IPS-NIHi7 (cell line): ENCODE data around the gene CDC25A.
"Not testable (repeated sequence)": the region's sequence is repeated elsewhere in the genome, so short reads cannot be mapped to it uniquely, and the experiment has no call there.

Experiments used
- DNase-seq: peaks from one replicate; pipeline ENCODE4 v3.0.0; 2012; ENCODE audit warnings: mixed read lengths; ENCODE audit errors: extremely low spot score

The CDC25A gene

DNA sequence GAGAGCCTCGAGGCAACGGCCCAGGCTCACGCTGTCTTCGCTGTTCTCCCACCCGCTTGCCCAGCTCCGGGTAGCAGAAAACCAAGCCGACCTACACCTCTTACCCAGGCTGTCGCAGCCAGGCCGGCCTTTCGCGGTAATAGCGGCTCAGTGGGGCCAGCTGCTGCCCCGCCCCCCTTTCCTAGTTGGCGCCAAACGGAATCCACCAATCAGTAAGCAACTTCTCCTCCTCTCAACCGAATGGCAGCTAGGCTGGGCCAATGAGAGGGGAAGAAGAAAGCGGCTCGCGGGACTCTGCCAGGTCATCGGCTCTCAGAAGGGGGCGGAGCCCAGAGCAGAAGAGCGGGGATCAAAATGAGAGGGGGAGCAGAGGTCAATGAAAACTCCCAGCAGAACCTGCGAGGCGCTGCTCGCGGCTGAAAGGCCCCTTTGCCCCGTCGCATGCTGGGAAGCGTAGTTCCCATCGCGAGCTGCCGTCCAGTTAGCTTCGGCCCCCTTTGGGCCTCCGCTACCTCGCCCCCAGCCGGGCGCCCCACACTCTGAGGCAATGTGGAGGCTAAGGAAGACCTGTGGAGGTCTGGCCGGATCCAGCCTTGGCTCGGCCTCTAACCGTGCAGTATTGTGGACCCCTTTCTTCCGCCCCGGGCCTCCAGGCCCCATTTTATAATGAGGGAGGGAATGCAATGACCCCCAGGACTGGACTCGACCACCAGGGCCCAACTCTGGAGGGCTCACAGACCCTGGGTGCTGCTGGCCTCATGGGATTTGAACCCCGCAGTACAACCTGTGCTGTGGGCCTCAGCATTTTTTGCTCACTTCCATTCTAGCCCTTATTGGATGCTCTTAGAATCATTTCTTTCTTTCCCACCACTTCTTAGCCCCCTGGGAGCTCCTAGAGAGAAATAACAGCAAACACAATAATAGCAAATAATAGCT, at the start of gene CDC25A:
Gene CDC25A, minus strand, starts transcription at position 152 of the 936 bp plus-strand sequence. CDS start 470 bp downstream, outside the sequence.
- peak; percentile 98 for DNase-seq

DNA sequence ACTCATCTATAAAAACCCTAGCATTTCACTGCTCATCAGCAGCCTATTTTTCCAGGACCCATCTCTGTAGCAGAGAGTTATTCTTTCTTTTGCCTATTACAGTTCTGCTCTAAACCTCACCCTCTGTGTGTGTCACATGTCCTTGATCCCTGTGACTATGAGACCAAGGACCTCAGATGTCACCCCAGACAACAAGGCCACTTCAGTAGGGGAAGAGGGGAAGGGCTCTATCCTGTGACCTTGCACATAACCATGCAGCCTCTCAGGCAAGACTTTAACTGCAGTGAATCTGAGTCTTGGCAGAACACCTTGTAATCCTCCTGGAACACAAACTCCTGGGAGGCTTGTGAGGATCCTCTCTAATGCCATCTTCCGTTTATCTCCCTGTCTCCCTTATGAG, 48.3 kb upstream of the CDC25A start:
- DNase-seq: no peak

DNA sequence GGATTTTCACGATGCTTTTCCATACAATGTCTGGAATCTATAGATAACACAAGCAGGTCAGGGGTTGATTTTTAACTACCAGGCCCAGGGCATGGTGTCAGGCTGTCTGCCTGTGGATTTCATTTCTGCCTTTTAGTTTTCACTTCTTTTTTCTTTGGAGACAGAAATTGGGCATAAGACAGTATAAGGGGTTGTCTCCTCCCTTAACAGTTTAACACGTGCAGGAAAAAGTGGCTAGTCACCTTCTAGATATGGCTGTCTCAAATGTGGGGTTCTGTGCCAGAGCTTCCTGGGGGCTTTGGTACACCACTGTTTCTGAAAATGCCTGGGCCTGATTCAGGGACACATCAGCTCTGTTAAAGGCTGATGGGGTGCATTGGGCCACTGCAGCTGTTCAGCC, 45.3 kb upstream of the CDC25A start:
- DNase-seq: no peak

DNA sequence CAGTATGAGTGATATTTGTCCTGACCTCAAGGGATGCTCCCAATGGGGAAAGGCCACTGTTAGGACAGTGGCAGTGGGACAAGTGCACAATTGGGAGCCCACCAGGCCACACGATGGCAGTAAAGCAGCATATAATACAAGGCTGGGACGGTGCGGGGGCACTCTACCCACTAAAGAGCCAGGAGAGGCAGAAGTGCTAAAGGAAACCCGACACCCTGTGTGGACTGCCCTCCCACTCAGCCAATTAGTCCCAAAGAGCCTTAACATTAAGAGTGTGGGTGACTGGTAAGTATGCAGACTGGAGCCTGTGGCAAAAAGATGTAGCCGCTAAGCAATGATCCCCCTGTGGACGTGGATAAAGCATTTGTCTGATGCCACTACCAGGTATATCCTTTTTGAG, 44.5 kb upstream of the CDC25A start:
- DNase-seq: peak; percentile 86

DNA sequence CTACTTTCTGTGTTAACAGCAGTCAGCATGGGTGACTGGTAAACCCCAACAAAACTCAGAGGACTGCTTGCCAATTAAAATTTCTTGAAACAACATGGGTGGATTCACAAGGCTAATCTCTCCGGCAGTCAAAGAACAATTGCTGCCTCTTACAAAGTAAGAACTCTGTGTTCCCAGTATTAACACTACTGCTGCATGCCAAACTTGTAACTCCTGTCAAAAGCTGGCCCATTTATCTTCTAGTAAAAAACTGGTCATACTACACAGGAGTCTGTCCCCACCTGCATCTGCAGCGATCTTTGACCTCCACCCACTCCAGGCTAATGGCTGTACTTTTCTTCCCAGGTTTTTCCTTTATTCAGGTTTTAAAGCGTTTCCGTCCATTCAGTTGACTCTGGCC, 44.0 kb upstream of the CDC25A start:
- DNase-seq: no peak

DNA sequence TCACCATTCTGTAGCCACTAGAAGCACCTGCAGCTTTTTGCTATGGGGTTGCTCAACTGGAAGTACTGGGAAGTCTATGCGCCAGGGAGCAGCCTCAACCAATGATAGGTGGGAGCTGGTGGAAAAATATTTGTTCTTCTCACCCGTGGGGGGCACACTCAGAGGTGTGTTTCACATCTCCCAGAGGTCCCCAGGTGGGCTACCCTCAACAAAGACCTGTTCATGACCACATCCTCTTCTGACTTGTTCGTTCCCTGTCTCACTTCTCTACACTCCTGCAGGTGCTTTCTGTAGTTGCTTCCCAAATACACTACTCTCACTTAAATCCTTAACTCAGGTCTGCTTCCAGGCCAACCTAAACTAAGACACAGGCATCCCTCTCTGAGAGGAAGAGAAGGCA, 38.7 kb upstream of the CDC25A start:
- no peak for DNase-seq

DNA sequence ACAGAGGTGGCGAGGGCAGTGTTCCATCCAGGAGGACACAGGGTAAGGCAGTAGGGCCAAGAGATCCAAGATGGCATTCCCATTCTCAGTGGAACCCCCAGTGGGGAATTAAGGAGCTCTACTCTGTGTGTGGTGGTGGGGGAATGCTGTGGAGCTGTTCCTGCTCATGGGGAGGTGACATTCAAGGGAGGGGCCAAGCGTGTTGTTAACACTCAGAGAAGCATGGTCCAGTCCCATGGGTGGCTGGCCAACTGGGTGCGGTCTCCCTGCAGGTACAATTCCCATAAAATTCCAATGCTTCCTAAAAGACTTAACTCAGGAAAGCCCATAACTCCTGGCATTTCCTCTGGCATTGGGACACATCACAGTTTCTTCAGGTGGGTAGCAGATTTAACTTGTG, 37.4 kb upstream of the CDC25A start:
- DNase-seq: no peak

DNA sequence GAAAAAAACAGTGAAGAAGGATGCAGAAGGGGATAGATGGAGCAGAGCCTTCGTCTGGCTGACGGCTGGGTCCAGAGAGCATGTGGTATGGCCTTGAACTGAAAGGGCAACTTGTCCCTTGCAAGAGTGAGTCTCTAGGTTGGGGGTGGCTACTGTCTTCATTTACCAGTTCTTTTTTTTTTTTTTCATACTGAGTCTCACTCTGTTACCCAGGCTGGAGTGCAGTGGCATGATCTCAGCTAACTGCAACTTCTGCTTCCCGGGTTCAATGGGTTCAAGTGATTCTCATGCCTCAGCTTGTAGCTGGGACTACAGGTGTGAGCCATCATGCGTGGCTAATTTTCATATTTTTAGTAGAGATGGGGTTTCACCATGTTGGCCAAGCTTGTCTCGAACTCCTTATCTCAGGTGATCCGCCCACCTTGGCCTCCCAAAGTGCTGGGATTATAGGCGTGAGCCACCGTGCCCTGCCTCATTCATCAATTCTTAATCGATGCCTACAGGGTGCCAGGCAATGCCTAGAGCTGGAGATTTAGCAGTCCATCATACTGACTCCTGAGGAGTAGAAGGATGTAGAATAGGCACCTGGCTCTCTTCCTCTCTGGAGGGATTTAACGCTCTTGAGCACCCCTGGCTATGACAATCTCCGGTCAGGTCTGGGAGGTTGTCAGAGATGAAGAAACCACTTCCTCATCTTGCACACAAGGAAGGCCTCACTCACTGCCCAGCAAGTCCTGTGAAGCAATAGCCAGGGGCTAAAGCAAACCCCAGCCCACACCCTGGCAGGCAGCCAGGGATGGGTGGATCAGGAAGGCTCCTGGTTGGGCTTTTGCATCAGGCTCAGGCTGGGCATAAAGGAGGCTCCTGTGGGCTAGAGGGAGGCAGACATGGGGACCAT, 34.6 kb upstream of the CDC25A start, which contains the start of gene CAMP:
Gene CAMP, plus strand, starts transcription at position 880 of the 898 bp plus-strand sequence. Its CDS starts 17 bp downstream, at position 897.
- no peak for DNase-seq

DNA sequence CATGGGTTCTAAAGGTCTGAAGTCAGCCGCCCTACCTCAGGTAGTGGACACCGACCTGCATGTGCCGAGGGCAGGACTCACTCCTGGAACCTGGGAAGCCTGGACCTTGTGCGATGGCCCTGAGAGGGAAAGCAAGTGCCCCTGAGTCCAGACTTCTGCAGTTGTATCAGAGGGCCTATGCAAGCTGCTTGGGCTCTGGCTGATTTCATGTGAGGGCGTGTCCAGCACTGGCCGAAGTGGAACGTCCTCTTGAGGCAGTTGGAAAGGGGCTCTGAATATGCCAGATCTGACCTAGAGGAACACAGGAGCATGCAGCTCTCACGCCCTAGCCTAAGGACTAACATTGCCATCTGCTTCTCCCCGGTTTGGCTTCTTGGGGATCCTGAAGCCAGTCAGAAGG, 32.5 kb upstream of the CDC25A start:
- no peak for DNase-seq

DNA sequence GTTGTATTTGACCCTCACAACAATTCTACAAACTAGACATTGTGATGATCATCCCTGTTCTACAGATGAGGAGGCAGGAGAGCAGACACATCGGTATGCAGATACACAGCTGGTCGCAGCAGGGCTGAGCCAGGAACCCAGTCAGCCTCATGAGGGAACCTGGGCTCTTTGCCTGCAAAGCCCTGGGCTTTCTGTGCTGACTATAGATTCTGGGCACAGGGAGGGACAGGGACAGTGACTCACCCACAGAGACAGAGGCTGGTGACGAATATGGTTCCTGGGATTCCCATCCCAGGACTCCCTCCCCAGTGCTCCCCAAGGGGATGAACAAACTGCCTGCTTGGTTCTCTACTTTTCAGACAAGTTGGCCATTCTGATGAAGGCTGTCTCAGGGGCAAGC, 31.3 kb upstream of the CDC25A start:
- DNase-seq: no peak

DNA sequence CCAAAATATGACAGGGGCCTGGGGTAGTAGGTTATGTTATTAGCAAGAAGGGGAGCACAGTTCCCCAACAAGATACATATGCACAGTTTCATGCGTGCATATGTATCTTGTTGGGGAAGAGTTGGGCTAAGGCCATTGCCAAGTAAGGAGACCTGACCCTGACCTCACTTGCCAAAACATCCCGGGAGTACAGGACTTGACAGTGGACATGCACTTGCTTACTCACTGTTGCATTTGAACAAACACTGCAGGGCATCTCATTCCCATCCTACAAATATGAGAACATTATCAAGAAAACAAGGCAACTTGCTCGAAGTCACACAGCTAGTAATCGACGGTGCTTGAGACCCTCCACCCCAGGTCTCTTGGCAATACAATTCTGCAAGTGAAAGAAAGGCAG, 30.3 kb upstream of the CDC25A start:
- no peak for DNase-seq

DNA sequence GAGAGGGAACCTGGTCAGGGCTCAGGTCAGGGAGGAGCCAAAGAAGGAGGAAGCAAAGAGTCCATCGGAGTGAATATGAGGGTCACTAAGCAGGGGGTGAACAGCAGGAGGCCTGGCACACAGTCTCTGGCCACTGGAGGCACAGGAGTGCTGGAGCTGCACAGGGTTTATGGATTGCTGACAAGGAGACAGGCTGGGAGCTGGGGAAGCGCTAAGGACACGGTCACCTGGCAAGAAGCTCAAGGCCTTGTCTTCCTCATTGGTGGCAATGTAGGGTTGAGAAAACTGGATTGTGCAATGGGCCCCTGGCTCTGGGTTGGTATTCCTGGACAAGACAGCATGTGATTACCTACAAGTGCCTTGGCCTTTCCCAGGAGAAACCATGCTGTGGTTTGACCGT, 29.2 kb upstream of the CDC25A start:
- DNase-seq: no peak

DNA sequence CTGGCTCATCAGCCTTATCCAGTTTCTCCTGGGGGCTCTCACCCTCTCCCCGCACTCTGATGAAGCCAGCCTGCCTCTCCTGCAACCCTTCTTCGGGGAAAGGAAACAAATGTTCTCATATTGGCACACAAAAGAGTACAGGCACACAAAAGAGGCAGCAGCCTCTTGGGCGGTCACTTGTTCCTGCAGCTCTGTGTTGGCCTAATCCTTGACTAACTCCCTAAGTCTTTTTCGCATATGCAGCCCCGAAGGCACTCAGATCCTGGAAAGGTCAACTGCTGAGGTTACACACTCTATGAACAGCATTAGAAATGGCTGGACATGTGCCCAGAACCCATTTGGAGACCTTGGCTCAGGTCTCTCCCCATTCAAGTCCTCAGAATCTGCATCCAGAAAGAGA, 27.7 kb upstream of the CDC25A start:
- no peak for DNase-seq

DNA sequence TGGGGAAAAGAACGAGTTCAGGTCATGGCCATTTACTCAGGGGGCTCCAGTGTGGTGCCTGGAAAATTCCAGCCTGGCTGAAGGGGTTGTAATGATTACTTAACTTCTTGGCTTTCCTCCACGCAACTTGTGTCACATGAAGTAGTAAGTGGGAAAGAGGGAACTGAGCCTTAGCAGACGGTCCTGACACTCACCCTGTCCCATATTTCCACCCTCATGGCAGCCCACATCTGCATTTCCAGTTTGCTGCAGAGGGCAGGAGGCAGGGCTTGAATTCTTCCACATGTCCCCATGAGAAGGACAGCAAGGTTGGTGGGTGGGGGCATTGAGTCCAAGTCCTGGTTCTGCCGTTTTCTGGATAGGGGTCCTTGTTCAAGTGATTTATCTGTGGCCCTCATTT, 27.2 kb upstream of the CDC25A start:
- DNase-seq: no peak

DNA sequence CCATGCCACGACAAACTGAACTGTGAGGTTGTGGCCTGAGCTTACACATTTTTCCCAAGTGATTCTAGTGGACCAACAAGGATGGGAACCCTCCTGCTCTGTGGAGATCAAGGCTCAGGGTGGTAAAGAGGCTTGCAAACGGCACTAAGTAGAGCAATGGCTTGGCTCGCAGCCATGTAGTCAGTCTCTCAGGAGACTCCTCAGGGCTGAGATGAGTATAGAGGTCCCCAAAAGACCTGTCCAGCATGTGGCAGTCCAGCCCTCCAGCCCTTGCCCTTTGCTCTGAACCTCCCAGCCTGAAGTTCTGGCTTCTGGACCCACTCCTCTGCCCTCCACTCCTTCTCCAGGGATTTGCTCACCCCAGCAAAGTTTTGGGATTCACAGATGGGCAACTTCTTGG, 26.8 kb upstream of the CDC25A start:
- DNase-seq: no peak

DNA sequence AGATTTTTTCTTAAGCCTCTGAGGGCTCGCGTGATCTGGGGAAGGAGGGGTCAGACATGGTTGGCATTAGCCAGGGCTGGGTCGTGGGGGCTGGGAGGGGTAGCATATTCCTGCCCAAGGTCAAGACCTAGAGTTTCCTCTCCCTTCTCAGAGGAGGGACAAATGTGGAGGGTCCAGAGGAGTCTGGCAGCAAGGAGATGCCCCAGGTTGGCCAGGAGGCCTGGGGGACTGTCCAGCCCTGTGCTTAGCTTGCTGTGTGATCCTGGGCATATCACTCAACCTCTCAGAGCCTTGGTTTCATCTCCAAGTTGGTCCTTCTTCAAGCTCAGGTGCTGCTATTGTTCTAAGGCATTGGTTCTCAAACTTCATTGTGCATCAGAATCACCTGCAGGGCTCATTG, 26.0 kb upstream of the CDC25A start:
- no peak for DNase-seq

DNA sequence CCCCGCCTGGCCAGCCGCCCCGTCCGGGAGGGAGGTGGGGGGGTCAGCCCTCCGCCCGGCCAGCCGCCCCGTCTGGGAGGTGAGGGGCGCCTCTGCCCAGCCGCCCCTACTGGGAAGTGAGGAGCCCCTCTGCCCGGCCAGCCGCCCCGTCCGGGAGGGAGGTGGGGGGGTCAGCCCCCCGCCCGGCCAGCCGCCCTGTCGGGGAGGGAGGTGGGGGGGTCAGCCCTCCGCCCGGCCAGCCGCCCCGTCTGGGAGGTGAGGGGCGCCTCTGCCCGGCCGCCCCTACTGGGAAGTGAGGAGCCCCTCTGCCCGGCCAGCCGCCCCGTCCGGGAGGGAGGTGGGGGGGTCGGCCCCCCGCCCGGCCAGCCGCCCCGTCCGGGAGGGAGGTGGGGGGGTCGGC, 23.6 kb upstream of the CDC25A start:
- DNase-seq: not testable (repeated sequence)

DNA sequence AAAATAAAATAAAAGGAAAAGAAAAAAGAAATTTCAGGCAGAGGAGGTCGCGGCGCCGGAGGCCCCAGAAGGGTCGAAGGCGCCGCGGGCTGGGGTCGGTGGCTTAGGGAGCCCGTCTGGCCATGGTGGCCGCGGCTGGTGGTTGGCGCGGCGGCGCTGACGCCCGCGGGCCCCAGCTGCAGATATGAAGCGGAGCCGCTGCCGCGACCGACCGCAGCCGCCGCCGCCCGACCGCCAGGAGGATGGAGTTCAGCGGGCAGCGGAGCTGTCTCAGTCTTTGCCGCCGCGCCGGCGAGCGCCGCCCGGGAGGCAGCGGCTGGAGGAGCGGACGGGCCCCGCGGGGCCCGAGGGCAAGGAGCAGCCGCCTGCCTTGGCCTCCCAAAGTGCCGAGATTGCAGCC, 22.3 kb upstream of the CDC25A start:
- not testable (repeated sequence) for DNase-seq

DNA sequence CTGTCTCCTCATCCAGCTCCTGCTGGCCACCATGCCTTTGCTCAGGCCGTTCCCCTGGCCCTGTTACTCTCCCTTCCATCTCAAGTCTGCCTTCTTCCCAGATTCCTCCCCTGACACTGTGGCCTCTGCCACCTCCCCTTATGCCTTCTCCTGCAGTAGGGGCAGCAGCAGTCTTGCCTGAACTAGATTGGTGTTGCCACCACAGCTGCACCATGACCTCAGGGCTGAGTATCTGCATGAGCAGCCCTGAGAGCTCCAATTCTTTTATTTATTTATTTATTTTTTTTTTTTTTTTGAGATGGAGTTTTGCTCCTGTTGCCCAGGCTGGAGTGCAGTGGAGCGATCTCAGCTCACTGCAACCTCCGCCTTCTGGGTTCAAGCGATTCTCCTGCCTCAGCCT, 21.2 kb upstream of the CDC25A start:
- no peak for DNase-seq

DNA sequence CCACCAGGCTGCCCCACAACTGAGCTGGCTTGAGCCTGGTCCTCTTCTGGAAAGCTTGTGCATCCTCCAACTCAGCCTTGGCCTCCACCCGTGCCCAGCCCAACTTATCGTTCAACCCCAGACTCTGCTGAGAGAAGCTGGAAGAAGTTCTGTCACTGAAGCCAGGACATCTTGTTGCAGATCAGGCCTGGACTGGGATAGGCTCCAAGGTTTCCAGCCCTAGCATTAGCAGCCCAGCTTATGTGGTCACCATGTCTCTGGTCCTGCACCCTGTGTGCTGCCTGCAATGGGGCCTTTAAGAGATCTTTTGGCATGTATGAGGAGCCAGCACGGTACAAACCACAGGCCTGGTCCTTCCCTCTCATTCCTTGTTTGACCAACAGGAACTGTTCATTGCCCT, 19.9 kb upstream of the CDC25A start:
- no peak for DNase-seq

DNA sequence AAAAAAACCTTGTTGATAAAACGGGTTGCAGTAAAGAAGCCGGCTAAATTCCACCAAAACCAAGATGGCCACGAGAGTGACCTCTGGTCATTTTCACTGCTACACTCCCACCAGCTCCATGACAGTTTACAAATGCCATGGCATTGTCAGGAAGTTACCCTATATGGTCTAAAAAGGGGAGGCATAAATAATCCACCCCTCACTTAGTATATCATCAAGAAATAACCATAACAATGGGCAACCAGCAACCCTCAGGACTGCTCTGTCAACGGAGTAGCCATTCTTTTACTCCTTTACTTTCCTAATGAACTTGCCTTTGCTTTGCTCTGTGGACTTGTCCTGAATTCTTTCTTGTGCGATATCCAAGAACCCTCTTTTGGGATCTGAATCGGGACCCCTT, 14.4 kb upstream of the CDC25A start:
- no peak for DNase-seq

DNA sequence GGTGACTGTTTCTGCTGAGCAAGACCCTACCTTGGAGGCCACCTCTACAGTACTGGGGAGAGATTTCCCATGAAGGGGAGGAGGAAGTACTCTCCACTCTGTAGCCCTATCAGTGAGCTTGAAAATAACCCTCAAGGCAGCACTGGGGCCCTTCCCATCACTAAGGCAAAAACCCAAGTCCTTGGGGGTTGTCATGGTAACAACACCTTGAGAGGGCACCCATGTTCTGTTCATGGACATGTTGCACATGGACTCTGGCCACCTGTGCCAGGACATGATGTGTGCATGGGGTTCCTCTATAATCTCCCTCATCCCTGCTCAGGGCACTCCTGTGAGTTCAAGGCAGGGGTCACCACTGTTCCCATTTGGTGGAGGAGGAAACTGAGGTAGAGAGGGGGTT, 10.9 kb upstream of the CDC25A start:
- no peak for DNase-seq

DNA sequence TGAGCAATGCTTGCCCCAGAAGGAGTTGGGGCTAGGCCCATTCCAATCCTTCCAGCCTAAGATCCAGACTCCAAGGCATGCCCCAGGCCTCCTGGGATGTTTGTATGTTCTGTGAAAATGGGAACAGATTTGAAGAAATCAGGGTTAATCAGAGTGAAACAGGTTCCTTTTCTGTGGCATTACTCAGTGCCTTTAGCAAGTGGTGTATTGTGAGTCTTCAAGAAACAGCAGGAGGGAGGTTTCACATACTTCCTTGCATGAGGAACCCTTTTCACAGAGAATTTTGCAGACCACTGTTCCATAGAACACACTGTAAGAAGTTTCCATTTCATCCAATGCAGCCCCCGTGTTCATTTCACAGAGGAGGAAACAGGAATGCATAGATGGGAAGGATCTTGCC, 8.4 kb upstream of the CDC25A start:
- no peak for DNase-seq
